Fibroblast of villous mesenchyme (primary cell): ENCODE measurements around the gene NCOA4. TPM values are rescaled to one million over a fixed set of nuclear protein-coding genes. Genes with fewer than 3 reads are reported as not detected.

Experiments
- DNase-seq: peaks from one replicate; pipeline ENCODE4 v3.0.0-alpha.2; 2010; ENCODE audit warnings: low read depth
- H3K4me3 ChIP-seq: 2 replicates; pipeline ENCODE4 v1.5.1; 2011; ENCODE audit warnings: low read depth, mild to moderate bottlenecking, low read length
- total RNA-seq: library from RNA; depleted of rRNA; stranded (reverse); fragments of >200 nt; gene quantifications from 2 replicates; pipeline ENCODE4 v1.2.3, GENCODE V29; 2012
- TF ChIP-seq, protein P1 (sequence below): IDR thresholded peaks from 2 replicates; pipeline ENCODE4 v1.5.1; 2012; ENCODE audit warnings: low read depth, mild to moderate bottlenecking, low read length; ENCODE audit not compliant: insufficient read depth

Gene NCOA4
- total RNA-seq, 1 donor, result 256 TPM

- TF ChIP-seq, protein P1, sequence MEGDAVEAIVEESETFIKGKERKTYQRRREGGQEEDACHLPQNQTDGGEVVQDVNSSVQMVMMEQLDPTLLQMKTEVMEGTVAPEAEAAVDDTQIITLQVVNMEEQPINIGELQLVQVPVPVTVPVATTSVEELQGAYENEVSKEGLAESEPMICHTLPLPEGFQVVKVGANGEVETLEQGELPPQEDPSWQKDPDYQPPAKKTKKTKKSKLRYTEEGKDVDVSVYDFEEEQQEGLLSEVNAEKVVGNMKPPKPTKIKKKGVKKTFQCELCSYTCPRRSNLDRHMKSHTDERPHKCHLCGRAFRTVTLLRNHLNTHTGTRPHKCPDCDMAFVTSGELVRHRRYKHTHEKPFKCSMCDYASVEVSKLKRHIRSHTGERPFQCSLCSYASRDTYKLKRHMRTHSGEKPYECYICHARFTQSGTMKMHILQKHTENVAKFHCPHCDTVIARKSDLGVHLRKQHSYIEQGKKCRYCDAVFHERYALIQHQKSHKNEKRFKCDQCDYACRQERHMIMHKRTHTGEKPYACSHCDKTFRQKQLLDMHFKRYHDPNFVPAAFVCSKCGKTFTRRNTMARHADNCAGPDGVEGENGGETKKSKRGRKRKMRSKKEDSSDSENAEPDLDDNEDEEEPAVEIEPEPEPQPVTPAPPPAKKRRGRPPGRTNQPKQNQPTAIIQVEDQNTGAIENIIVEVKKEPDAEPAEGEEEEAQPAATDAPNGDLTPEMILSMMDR, result no peak
- no peak for DNase-seq
- H3K4me3 ChIP-seq, result no peak overlapping the region
Observed at GRCh38 chr10:46019177-46019528, 11.3 kb downstream of the NCOA4 start.

DNA sequence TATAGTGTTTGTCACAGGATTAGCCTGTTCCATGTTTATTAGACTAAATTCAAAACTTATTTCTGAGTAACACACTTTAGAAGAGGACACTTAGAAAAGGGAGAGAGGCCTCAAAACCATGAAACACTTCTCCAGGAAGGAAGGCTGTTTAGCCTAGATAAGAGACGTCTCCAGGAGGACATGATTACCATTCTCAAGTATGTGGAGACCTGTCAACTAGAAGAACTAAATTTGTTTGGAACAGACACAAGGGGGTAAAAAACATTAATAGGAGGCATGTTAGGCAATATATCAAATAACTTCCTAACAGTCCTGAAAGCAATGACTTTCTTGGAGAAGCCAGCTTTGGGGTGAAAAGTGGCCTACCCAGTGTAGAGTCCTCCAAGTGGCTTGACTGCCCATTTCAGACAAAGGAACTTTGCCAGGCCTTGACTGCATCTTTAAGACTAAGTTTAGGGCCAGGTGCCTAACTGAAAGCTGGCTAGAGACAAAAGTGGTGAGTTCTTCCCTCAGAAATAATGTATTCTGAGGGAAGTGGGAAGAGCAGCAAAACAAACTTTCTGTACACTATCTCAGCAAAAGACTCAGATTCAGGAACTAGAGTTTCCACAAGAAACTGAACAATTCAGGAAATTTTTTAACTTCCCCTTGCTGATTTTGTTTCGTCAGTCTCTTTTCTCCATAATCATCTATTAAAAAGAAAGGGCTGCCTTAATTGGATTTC is 11.8 kb downstream of the NCOA4 start:
- DNase-seq, result no peak
- TF ChIP-seq, protein P1, result no peak
- no peak overlapping the region for H3K4me3 ChIP-seq

DNA sequence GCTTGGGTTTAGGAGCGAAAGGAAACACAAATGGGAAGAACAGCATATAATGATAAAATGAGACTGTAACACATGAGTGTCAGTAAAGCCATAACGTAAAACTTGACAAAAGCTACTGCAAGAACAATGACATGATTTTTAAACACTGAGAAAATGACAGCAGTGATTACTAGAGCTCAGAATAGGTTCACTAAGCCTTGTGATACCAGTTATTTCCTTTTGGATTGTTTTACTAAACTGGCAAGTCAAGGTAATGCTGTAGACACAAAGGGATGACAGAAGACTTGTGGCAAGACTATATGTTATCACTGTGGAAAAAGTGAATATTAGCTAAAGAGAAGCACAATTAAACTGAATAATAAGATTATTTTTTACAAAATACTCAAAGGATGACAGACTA is 12.7 kb downstream of the NCOA4 start:
- no peak for DNase-seq
- TF ChIP-seq, protein P1, result no peak
- H3K4me3 ChIP-seq, result no peak overlapping the region

DNA sequence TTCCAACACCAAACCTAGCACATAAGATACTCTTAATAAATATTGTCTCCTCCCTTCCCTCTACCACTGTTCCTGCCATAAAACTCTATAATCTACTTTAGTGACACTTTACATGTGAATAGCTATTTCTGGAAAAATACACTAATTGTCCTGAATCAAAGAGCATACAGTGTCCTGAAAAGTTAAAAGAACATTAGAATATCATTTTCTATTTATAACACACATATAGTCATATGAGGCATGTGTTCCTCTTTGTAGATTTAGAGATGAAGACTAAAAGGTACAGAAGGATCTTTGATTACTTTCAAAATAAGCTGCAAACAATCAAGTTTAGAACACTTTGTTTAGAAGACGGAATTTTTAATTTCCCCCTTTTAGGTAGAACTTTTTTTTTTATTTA is 13.6 kb downstream of the NCOA4 start:
- TF ChIP-seq, protein P1, result no peak
- no peak overlapping the region for H3K4me3 ChIP-seq
- no peak for DNase-seq

GRCh38 chr10:46016190-46016589 is 14.2 kb downstream of the NCOA4 start:
- TF ChIP-seq, protein P1, result no peak
- no peak for DNase-seq
- H3K4me3 ChIP-seq, result no peak overlapping the region

DNA sequence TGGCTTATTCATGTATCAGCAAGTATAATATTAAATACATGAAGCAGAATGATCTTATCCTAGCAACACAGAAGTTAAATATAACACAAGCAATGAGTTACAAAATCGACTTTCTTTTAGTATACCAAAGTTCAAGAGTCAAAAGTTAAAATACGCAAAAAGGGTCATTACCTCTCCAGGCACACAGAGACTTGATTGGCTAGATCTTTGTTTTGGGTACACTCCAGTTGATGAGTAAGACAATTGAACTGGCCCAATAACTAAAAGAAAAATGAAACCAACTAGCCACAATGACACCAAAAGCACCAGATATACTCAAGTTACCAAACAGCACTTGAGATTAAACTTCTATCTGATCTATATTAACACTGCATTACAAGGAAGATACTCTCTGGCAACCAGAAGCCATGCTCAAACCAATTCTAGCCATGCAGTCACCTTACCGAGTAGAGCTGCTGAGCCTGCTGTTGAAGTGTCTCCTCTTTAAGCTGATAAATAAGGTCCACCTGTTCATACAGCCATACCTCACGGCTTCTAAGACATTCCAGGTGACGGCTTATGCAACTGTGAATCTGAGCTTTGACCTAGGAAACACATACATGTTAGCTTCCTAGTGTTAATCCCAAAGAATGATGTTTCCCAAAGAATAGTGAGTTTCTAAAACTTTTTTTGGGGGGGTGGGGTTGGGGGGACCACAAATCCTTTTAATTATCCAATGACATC is 15.6 kb downstream of the NCOA4 start:
- DNase-seq, result no peak
- TF ChIP-seq, protein P1, result no peak
- H3K4me3 ChIP-seq, result no peak overlapping the region
